ENCODE measurements around the gene TCF12.

TCF12 gene

GRCh38 chr15:57321973-57322601, 403.6 kb downstream of the TCF12 start:
- no peak for DNase-seq (ENCODE audit: low read depth)

GRCh38 chr15:57322602-57323250, 404.3 kb downstream of the TCF12 start:
- DNase-seq (ENCODE audit: low read depth): no peak

GRCh38 chr15:57323299-57323805, 404.9 kb downstream of the TCF12 start:
- DNase-seq (ENCODE audit: low read depth): no peak

GRCh38 chr15:57323806-57324589, 405.6 kb downstream of the TCF12 start:
- no peak for DNase-seq (ENCODE audit: low read depth)

- no peak for DNase-seq (ENCODE audit: low read depth)
Observed at GRCh38 chr15:57324590-57324890, 406.1 kb downstream of the TCF12 start.

GRCh38 chr15:57324944-57325679, 406.7 kb downstream of the TCF12 start:
- DNase-seq (ENCODE audit: low read depth): no peak

- no peak for DNase-seq (ENCODE audit: low read depth)
Observed at GRCh38 chr15:57326196-57326595, 407.8 kb downstream of the TCF12 start.

- DNase-seq (ENCODE audit: low read depth): no peak
Observed at GRCh38 chr15:57327985-57328471, 409.6 kb downstream of the TCF12 start.

- no peak for DNase-seq (ENCODE audit: low read depth)
Observed at GRCh38 chr15:57328479-57328878, 410.0 kb downstream of the TCF12 start.

GRCh38 chr15:57328897-57329296, 410.5 kb downstream of the TCF12 start:
- no peak for DNase-seq (ENCODE audit: low read depth)

- no peak for DNase-seq (ENCODE audit: low read depth)
Observed at GRCh38 chr15:57329582-57330367, 411.3 kb downstream of the TCF12 start.

- DNase-seq (ENCODE audit: low read depth): no peak
Observed at GRCh38 chr15:57330619-57331340, 412.3 kb downstream of the TCF12 start.

GRCh38 chr15:57332326-57332725, 413.9 kb downstream of the TCF12 start:
- no peak for DNase-seq (ENCODE audit: low read depth)

- no peak for DNase-seq (ENCODE audit: low read depth)
Observed at GRCh38 chr15:57333487-57333886, 415.0 kb downstream of the TCF12 start.

- DNase-seq (ENCODE audit: low read depth): no peak
Observed at GRCh38 chr15:57334257-57334656, 415.8 kb downstream of the TCF12 start.

GRCh38 chr15:57335293-57335715, 416.9 kb downstream of the TCF12 start:
- DNase-seq (ENCODE audit: low read depth): no peak

- no peak for DNase-seq (ENCODE audit: low read depth)
Observed at GRCh38 chr15:57335719-57336118, 417.3 kb downstream of the TCF12 start.

- DNase-seq (ENCODE audit: low read depth): no peak
Observed at GRCh38 chr15:57337868-57338411, 419.5 kb downstream of the TCF12 start.

- no peak for DNase-seq (ENCODE audit: low read depth)
Observed at GRCh38 chr15:57339321-57339720, 420.9 kb downstream of the TCF12 start.

All from T follicular helper cell (primary cell).